H1 (cell line): ENCODE results near the gene SLC26A9. TPM values are rescaled to one million over a fixed set of nuclear protein-coding genes. Genes with fewer than 3 reads are reported as not detected.

Experiments
- CREB1 ChIP-seq: IDR thresholded peaks from 2 replicates; pipeline ENCODE4 v1.6.1; 2012; ENCODE audit warnings: inconsistent platforms
- JUN ChIP-seq: IDR thresholded peaks from 2 replicates; pipeline ENCODE4 v1.6.1; 2011; ENCODE audit warnings: low read depth, mild to moderate bottlenecking, improper control_type of control experiment, low read length
- KDM1A ChIP-seq: fragments of 200-600, 300-600 bp; sonication (generic); IDR thresholded peaks from 2 replicates; pipeline ENCODE4 v1.7.1; 2016; ENCODE audit warnings: mild to moderate bottlenecking, low read length, borderline replicate concordance
- POLR2AphosphoS5 ChIP-seq: IDR thresholded peaks from 2 replicates; pipeline ENCODE4 v1.6.1; 2011; ENCODE audit warnings: low read depth, low read length
- RFX5 ChIP-seq: IDR thresholded peaks from 2 replicates; pipeline ENCODE4 v1.6.1; 2011; ENCODE audit warnings: low read depth, low read length, improper control_type of control experiment, borderline replicate concordance
- SIX5 ChIP-seq: IDR thresholded peaks from 2 replicates; pipeline ENCODE4 v1.6.1; 2011; ENCODE audit warnings: mild to moderate bottlenecking, low read depth, low read length
- TEAD4 ChIP-seq: IDR thresholded peaks from 2 replicates; pipeline ENCODE4 v1.6.1; 2012; ENCODE audit warnings: low read depth, low read length, inconsistent platforms, mixed read lengths
- polyA plus RNA-seq, 7 experiments: library from polyadenylated mRNA; depleted of rRNA in 3 of 7; stranded (reverse) in 5 of 7; unstranded in 2 of 7; fragments of >200 nt in 5 of 7; fragments of 200-250 nt in 2 of 7; gene quantifications; 1 replicate in 5 of 7; 2 replicates in 1 of 7; 4 replicates in 1 of 7; pipeline versions ENCODE4 v1.2.1 to v1.2.3, GENCODE V29; 2011 to 2013; ENCODE audit warnings: missing spikeins in 2 of 7, mixed read lengths in 2 of 7
- total RNA-seq: library from RNA; stranded (reverse); fragmentation: NEBNext Ultra II Directional; extraction: Animal tissue kit (Norgen Biotek cat#: 25700); gene quantifications from 2 replicates; pipeline ENCODE4 v1.2.1, GENCODE V29; 2021
- TF ChIP-seq, protein P1 (sequence below): fragments of 300-600 bp; sonication (generic); IDR thresholded peaks from 2 replicates; pipeline ENCODE4 v1.7.1; 2012; ENCODE audit warnings: low read length, moderate library complexity, mild to moderate bottlenecking, inconsistent platforms; ENCODE audit not compliant: insufficient replicate concordance

Gene SLC26A9
- total and polyA plus RNA-seq, 2 of the 8 experiments (the other 6 are each of a cell fraction or from before 2014, with no cell fraction given): not detected

DNA sequence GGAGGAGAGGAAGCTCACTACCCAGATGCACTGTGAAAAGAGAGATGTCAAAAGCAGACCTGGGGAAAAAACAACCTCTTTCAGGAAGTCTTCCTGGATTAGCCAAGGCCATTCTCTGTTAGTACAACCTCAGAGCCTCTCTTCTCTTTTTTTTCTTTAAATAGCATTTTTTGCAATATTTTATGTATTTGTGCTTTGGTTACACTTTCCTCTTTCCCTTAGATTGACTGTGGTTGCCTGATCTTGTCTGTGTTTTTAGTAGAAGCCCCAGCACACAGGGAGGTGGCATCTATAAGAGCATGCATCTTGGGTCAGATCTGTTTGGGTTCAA is 18.8 kb downstream of the SLC26A9 start (continued):
- TF ChIP-seq, protein P1, sequence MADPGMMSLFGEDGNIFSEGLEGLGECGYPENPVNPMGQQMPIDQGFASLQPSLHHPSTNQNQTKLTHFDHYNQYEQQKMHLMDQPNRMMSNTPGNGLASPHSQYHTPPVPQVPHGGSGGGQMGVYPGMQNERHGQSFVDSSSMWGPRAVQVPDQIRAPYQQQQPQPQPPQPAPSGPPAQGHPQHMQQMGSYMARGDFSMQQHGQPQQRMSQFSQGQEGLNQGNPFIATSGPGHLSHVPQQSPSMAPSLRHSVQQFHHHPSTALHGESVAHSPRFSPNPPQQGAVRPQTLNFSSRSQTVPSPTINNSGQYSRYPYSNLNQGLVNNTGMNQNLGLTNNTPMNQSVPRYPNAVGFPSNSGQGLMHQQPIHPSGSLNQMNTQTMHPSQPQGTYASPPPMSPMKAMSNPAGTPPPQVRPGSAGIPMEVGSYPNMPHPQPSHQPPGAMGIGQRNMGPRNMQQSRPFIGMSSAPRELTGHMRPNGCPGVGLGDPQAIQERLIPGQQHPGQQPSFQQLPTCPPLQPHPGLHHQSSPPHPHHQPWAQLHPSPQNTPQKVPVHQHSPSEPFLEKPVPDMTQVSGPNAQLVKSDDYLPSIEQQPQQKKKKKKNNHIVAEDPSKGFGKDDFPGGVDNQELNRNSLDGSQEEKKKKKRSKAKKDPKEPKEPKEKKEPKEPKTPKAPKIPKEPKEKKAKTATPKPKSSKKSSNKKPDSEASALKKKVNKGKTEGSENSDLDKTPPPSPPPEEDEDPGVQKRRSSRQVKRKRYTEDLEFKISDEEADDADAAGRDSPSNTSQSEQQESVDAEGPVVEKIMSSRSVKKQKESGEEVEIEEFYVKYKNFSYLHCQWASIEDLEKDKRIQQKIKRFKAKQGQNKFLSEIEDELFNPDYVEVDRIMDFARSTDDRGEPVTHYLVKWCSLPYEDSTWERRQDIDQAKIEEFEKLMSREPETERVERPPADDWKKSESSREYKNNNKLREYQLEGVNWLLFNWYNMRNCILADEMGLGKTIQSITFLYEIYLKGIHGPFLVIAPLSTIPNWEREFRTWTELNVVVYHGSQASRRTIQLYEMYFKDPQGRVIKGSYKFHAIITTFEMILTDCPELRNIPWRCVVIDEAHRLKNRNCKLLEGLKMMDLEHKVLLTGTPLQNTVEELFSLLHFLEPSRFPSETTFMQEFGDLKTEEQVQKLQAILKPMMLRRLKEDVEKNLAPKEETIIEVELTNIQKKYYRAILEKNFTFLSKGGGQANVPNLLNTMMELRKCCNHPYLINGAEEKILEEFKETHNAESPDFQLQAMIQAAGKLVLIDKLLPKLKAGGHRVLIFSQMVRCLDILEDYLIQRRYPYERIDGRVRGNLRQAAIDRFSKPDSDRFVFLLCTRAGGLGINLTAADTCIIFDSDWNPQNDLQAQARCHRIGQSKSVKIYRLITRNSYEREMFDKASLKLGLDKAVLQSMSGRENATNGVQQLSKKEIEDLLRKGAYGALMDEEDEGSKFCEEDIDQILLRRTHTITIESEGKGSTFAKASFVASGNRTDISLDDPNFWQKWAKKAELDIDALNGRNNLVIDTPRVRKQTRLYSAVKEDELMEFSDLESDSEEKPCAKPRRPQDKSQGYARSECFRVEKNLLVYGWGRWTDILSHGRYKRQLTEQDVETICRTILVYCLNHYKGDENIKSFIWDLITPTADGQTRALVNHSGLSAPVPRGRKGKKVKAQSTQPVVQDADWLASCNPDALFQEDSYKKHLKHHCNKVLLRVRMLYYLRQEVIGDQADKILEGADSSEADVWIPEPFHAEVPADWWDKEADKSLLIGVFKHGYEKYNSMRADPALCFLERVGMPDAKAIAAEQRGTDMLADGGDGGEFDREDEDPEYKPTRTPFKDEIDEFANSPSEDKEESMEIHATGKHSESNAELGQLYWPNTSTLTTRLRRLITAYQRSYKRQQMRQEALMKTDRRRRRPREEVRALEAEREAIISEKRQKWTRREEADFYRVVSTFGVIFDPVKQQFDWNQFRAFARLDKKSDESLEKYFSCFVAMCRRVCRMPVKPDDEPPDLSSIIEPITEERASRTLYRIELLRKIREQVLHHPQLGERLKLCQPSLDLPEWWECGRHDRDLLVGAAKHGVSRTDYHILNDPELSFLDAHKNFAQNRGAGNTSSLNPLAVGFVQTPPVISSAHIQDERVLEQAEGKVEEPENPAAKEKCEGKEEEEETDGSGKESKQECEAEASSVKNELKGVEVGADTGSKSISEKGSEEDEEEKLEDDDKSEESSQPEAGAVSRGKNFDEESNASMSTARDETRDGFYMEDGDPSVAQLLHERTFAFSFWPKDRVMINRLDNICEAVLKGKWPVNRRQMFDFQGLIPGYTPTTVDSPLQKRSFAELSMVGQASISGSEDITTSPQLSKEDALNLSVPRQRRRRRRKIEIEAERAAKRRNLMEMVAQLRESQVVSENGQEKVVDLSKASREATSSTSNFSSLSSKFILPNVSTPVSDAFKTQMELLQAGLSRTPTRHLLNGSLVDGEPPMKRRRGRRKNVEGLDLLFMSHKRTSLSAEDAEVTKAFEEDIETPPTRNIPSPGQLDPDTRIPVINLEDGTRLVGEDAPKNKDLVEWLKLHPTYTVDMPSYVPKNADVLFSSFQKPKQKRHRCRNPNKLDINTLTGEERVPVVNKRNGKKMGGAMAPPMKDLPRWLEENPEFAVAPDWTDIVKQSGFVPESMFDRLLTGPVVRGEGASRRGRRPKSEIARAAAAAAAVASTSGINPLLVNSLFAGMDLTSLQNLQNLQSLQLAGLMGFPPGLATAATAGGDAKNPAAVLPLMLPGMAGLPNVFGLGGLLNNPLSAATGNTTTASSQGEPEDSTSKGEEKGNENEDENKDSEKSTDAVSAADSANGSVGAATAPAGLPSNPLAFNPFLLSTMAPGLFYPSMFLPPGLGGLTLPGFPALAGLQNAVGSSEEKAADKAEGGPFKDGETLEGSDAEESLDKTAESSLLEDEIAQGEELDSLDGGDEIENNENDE: no peak
- TF ChIP-seq RFX5: no peak
- TF ChIP-seq JUN: no peak
- no peak for TF ChIP-seq POLR2AphosphoS5
- no peak for TF ChIP-seq CREB1
- TF ChIP-seq SIX5: no peak
- no peak for TF ChIP-seq TEAD4
- TF ChIP-seq KDM1A: no peak
